NOMO-1 treated with dmso at 0.1 percent for 144 hours (cell line): ENCODE measurements around the gene TGM6.

Experiments used
- DNase-seq: peaks from one replicate; lab custom pipeline; 2025; ENCODE audit not compliant: unreplicated experiment; lab: John Stamatoyannopoulos, UW

TGM6 gene

GRCh38 chr20:2363587-2363986, 17.1 kb upstream of the TGM6 start:
- DNase-seq, result no peak

- DNase-seq, result no peak
These were observed 16.7 kb upstream of the TGM6 start for GRCh38 chr20:2364044-2364443.

- DNase-seq, result no peak
These were observed 15.6 kb upstream of the TGM6 start for GRCh38 chr20:2365091-2365490.

GRCh38 chr20:2365666-2366065, 15.0 kb upstream of the TGM6 start:
- no peak for DNase-seq

GRCh38 chr20:2368621-2369020, 12.1 kb upstream of the TGM6 start:
- DNase-seq, result no peak

GRCh38 chr20:2373098-2373497, 7.6 kb upstream of the TGM6 start:
- DNase-seq, result no peak

- DNase-seq, result no peak
These were observed 6.2 kb upstream of the TGM6 start for GRCh38 chr20:2374346-2375125.

GRCh38 chr20:2378893-2379292, 1.8 kb upstream of the TGM6 start:
- no peak for DNase-seq

- peak; percentile 70 for DNase-seq
These were observed 1.0 kb upstream of the TGM6 start for GRCh38 chr20:2379511-2380229.

- no peak for DNase-seq
These were observed 602 bp downstream of the TGM6 start for GRCh38 chr20:2381303-2381702.

GRCh38 chr20:2382833-2383232, 2.1 kb downstream of the TGM6 start:
- no peak for DNase-seq

- DNase-seq, result no peak
These were observed 4.3 kb downstream of the TGM6 start for GRCh38 chr20:2385026-2385425.

GRCh38 chr20:2385496-2385895, 4.8 kb downstream of the TGM6 start:
- no peak for DNase-seq

GRCh38 chr20:2386516-2387179, 5.9 kb downstream of the TGM6 start:
- DNase-seq, result no peak

GRCh38 chr20:2387180-2387577, 6.5 kb downstream of the TGM6 start:
- no peak for DNase-seq

- no peak for DNase-seq
These were observed 6.9 kb downstream of the TGM6 start for GRCh38 chr20:2387580-2387979.

GRCh38 chr20:2390951-2391675, 10.4 kb downstream of the TGM6 start:
- DNase-seq, result peak; percentile 27

- no peak for DNase-seq
These were observed 13.8 kb downstream of the TGM6 start for GRCh38 chr20:2394411-2395055.

- DNase-seq, result no peak
These were observed 14.4 kb downstream of the TGM6 start for GRCh38 chr20:2395136-2395535.

- DNase-seq, result no peak
These were observed 15.6 kb downstream of the TGM6 start for GRCh38 chr20:2396241-2396814.

GRCh38 chr20:2397091-2397490, 16.4 kb downstream of the TGM6 start:
- no peak for DNase-seq
